GM12878 (cell line): ENCODE results near the gene LAMA2.

ENCODE experiments used
- FOXM1 ChIP-seq: IDR thresholded peaks from 2 replicates; pipeline ENCODE4 v1.6.1; 2012; ENCODE audit warnings: low read depth, mild to moderate bottlenecking, inconsistent platforms, low read length, moderate library complexity
- POLR2A ChIP-seq: IDR thresholded peaks from 2 replicates; pipeline ENCODE4 v1.6.1; 2011; ENCODE audit warnings: low read depth, mild to moderate bottlenecking, low read length
- POLR2AphosphoS5 ChIP-seq: IDR thresholded peaks from 2 replicates; pipeline ENCODE4 v1.6.1; 2011; ENCODE audit warnings: mild to moderate bottlenecking, low read length, inconsistent platforms
- RCOR1 ChIP-seq: conservative IDR thresholded peaks from 2 replicates; pipeline ENCODE4 v1.6.1; 2012; ENCODE audit warnings: low read depth, low read length, improper control_type of control experiment
- TF ChIP-seq, protein P1 (sequence below), 3 experiments: IDR thresholded peaks in 2 of 3; conservative IDR thresholded peaks in 1 of 3; 2 replicates each; pipeline ENCODE4 v1.5.1; 2011; ENCODE audit warnings: low read depth in 3 of 3, low read length in 3 of 3, mild to moderate bottlenecking in 3 of 3, control low read depth in 2 of 3, moderate library complexity in 2 of 3, inconsistent platforms in 1 of 3, mixed read lengths in 1 of 3; ENCODE audit not compliant: control insufficient read depth in 2 of 3, insufficient read depth in 1 of 3; ENCODE audit errors: extremely low read depth in 1 of 3
- TF ChIP-seq, protein P2 (sequence below): IDR thresholded peaks from 2 replicates; pipeline ENCODE4 v1.6.1; 2011; ENCODE audit warnings: low read depth, low read length, improper control_type of control experiment, borderline replicate concordance
- TF ChIP-seq, protein P3 (sequence below): IDR thresholded peaks from 2 replicates; pipeline ENCODE4 v1.6.1; 2012; ENCODE audit warnings: low read depth, low read length, improper control_type of control experiment
- TF ChIP-seq, protein P4 (sequence below): IDR thresholded peaks from 2 replicates; pipeline ENCODE4 v1.6.1; 2012; ENCODE audit warnings: improper control_type of control experiment, low read depth, low read length; ENCODE audit not compliant: insufficient replicate concordance
- TF ChIP-seq, protein P5 (sequence below): IDR thresholded peaks from 2 replicates; pipeline ENCODE4 v1.6.1; 2012; ENCODE audit warnings: mild to moderate bottlenecking, low read depth, low read length

DNA sequence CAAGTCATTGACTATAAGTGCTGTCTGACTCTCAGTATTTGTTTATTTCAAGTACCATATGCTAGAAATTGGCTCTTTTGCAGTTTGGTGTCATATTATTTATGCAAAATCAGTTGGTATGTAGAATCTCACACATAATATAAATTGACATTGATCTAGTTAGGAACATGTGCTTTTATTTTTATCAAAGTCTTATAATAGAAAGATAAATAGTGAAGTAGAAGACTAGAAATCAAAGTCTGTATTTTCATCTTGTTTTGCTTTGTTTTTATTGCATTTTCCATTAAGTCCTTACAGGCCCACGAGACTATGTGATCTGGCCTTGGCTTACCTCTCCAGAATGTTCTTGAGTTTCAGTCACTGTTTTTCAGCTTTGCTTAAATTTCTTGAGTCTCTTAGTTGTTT, 300.3 kb downstream of the LAMA2 start:
- no peak for TF ChIP-seq POLR2AphosphoS5
- TF ChIP-seq, protein P1, sequence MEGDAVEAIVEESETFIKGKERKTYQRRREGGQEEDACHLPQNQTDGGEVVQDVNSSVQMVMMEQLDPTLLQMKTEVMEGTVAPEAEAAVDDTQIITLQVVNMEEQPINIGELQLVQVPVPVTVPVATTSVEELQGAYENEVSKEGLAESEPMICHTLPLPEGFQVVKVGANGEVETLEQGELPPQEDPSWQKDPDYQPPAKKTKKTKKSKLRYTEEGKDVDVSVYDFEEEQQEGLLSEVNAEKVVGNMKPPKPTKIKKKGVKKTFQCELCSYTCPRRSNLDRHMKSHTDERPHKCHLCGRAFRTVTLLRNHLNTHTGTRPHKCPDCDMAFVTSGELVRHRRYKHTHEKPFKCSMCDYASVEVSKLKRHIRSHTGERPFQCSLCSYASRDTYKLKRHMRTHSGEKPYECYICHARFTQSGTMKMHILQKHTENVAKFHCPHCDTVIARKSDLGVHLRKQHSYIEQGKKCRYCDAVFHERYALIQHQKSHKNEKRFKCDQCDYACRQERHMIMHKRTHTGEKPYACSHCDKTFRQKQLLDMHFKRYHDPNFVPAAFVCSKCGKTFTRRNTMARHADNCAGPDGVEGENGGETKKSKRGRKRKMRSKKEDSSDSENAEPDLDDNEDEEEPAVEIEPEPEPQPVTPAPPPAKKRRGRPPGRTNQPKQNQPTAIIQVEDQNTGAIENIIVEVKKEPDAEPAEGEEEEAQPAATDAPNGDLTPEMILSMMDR (IDR thresholded peaks at IDR 0.05 in 2 of 3, conservative IDR thresholded peaks at IDR 0.05 in 1 of 3; ENCODE audit: control insufficient read depth in 2 of 3, extremely low read depth in 1 of 3, insufficient read depth in 1 of 3, low read depth in 3 of 3, low read length in 3 of 3): no peak
- TF ChIP-seq, protein P2, sequence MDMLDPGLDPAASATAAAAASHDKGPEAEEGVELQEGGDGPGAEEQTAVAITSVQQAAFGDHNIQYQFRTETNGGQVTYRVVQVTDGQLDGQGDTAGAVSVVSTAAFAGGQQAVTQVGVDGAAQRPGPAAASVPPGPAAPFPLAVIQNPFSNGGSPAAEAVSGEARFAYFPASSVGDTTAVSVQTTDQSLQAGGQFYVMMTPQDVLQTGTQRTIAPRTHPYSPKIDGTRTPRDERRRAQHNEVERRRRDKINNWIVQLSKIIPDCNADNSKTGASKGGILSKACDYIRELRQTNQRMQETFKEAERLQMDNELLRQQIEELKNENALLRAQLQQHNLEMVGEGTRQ: no peak
- TF ChIP-seq, protein P3, sequence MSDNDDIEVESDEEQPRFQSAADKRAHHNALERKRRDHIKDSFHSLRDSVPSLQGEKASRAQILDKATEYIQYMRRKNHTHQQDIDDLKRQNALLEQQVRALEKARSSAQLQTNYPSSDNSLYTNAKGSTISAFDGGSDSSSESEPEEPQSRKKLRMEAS: no peak
- no peak for TF ChIP-seq POLR2A
- no peak for TF ChIP-seq FOXM1
- TF ChIP-seq, protein P4, sequence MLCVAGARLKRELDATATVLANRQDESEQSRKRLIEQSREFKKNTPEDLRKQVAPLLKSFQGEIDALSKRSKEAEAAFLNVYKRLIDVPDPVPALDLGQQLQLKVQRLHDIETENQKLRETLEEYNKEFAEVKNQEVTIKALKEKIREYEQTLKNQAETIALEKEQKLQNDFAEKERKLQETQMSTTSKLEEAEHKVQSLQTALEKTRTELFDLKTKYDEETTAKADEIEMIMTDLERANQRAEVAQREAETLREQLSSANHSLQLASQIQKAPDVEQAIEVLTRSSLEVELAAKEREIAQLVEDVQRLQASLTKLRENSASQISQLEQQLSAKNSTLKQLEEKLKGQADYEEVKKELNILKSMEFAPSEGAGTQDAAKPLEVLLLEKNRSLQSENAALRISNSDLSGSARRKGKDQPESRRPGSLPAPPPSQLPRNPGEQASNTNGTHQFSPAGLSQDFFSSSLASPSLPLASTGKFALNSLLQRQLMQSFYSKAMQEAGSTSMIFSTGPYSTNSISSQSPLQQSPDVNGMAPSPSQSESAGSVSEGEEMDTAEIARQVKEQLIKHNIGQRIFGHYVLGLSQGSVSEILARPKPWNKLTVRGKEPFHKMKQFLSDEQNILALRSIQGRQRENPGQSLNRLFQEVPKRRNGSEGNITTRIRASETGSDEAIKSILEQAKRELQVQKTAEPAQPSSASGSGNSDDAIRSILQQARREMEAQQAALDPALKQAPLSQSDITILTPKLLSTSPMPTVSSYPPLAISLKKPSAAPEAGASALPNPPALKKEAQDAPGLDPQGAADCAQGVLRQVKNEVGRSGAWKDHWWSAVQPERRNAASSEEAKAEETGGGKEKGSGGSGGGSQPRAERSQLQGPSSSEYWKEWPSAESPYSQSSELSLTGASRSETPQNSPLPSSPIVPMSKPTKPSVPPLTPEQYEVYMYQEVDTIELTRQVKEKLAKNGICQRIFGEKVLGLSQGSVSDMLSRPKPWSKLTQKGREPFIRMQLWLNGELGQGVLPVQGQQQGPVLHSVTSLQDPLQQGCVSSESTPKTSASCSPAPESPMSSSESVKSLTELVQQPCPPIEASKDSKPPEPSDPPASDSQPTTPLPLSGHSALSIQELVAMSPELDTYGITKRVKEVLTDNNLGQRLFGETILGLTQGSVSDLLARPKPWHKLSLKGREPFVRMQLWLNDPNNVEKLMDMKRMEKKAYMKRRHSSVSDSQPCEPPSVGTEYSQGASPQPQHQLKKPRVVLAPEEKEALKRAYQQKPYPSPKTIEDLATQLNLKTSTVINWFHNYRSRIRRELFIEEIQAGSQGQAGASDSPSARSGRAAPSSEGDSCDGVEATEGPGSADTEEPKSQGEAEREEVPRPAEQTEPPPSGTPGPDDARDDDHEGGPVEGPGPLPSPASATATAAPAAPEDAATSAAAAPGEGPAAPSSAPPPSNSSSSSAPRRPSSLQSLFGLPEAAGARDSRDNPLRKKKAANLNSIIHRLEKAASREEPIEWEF: no peak
- TF ChIP-seq RCOR1: no peak
- TF ChIP-seq, protein P5, sequence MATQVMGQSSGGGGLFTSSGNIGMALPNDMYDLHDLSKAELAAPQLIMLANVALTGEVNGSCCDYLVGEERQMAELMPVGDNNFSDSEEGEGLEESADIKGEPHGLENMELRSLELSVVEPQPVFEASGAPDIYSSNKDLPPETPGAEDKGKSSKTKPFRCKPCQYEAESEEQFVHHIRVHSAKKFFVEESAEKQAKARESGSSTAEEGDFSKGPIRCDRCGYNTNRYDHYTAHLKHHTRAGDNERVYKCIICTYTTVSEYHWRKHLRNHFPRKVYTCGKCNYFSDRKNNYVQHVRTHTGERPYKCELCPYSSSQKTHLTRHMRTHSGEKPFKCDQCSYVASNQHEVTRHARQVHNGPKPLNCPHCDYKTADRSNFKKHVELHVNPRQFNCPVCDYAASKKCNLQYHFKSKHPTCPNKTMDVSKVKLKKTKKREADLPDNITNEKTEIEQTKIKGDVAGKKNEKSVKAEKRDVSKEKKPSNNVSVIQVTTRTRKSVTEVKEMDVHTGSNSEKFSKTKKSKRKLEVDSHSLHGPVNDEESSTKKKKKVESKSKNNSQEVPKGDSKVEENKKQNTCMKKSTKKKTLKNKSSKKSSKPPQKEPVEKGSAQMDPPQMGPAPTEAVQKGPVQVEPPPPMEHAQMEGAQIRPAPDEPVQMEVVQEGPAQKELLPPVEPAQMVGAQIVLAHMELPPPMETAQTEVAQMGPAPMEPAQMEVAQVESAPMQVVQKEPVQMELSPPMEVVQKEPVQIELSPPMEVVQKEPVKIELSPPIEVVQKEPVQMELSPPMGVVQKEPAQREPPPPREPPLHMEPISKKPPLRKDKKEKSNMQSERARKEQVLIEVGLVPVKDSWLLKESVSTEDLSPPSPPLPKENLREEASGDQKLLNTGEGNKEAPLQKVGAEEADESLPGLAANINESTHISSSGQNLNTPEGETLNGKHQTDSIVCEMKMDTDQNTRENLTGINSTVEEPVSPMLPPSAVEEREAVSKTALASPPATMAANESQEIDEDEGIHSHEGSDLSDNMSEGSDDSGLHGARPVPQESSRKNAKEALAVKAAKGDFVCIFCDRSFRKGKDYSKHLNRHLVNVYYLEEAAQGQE: no peak
